Fibroblast of upper back skin (primary cell): ENCODE measurements around the gene SPDYE1.
"Not testable (repeated sequence)": the region's sequence is repeated elsewhere in the genome, so short reads cannot be mapped to it uniquely, and the experiment has no call there.

Experiments used
- DNase-seq: peaks from one replicate; pipeline ENCODE4 v3.0.0-alpha.2; 2013

SPDYE1 gene, protein sequence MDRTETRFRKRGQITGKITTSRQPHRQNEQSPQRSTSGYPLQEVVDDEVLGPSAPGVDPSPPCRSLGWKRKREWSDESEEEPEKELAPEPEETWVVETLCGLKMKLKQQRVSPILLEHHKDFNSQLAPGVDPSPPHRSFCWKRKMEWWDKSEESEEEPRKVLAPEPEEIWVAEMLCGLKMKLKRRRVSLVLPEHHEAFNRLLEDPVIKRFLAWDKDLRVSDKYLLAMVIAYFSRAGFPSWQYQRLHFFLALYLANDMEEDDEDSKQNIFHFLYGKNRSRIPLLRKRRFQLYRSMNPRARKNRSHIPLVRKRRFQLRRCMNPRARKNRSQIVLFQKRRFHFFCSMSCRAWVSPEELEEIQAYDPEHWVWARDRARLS

DNA sequence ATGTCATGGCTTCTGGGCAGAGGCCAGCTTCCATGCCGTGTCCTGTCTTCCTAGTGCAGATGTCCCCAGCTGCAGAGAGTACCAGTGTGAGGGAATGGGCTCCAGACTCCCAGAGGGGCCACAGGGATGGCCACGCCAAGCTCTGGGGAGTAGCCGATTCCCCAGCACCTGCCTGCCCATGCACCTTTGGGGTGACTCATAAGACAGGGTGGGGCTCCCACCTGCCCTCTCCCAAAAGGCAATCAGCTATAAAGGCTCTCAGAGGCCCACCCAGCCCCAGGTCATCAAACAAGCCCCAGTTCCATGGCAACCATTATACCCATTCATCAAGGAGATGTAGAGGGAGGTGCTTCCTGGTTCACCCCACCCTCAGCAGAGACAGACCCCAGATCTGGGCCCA is at the start of gene SPDYE1:
Gene SPDYE1, plus strand, starts transcription at position 366 of the 400 bp plus-strand sequence. CDS start 2,053 bp downstream, outside the sequence.
- not testable (repeated sequence) for DNase-seq

DNA sequence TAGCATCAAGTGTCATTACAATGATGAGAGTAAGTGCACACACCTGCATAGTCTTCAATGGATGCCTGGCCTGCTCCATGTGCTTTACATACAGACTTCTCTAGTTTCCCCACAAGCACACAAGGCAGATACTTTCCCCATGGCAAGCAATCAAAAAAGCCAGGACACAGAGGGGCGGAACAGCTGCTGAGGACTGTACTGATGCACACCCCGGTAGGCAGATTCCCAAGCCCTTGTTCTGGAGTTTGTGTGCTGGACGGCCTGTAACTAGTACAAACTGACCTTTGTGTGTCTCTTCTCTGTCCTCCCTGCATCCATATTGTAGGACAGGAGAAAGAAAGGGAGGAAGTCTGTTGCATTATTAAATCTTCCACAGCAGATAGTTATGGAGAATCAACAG is 45.7 kb upstream of the SPDYE1 start:
- DNase-seq: no peak

DNA sequence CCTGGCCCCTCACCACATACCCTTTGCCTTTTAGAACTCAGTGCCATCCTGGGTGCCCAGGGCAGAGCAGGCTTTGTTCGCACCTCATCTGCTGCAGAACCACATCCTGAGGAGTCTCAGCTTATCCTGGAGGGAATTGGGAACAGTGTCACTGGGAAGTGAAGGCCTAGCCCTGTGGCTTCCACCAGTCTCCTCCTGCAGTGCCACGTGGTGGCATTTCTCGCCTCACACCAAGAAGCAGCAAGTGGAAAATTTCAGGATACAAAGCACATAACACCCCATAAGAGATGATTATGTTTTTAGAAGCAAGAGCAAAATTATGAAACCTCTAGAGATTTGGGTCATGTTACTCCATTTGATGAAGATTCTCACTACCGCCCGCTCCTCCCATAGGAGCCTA is 44.6 kb upstream of the SPDYE1 start:
- DNase-seq: no peak

DNA sequence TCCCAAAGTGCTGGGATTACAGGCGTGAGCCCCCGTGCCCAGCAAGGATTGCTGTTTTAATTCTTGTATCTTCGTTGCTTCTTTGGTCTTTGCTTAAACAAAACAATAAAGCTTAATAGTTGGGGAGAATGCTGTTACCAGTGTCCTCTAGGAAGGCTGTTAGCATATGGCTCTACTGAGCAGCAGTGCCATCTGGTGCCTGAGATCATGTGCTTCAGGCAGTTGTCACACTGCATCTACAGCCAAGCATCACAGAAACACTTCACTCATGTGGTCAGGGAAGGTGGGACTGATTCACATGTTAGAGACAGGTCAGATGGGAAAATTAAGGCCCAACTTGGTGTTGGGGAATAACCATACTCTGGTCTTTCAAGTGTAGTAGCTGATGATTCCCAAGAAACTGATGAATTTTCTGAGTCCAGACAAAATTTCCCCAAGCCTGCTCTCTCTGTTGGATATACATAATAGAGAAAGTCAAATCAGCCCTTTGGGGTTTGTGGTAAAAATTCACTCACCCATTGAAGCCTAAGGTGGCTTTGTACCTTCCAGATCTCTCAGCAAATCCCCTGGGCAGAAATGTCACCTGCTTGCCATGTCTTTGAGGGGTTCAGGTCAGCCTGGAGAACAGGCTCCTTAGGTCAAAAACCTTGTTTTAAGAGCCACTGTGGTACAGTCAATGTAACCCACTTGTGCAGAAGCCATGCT is 43.0 kb upstream of the SPDYE1 start:
- DNase-seq: peak; percentile 38

DNA sequence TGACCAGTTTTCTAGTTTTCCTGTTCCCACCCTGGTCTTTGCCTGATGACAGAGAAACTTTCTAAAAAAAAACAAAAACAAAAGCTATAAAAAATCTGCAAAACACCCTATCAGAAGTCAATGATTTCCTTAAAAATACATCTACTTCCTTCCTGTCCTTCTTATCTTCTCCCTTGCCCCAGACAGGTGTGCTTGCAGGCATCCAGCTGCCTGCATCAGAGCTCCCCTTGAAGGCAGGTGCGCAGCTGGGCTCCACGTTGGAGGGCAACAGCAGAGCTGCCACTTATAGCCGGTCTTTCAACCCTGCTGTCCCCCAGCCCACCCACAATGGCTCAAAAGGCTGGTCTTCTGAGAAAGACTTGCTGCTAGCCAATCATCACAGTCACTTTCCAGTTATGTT is 41.7 kb upstream of the SPDYE1 start:
- no peak for DNase-seq

DNA sequence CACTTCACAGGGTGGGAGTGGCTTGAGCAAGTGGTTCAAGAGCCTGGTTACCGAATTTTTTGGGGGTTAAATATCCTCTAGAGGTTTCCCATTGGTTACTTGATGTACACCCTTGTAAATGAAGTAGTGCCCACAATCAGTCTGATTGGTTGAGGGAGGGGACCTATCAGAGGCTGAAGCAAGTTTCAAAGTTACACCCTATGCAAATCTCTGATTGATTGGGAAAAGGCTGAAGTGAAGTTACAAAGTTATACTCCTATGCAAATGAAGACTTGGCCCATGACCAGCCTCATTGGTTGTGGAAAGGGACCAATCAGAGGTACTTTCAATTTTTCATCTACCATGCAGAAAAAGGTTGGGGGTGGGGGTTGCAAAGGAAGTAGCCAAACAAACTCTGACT is 36.8 kb upstream of the SPDYE1 start:
- no peak for DNase-seq

DNA sequence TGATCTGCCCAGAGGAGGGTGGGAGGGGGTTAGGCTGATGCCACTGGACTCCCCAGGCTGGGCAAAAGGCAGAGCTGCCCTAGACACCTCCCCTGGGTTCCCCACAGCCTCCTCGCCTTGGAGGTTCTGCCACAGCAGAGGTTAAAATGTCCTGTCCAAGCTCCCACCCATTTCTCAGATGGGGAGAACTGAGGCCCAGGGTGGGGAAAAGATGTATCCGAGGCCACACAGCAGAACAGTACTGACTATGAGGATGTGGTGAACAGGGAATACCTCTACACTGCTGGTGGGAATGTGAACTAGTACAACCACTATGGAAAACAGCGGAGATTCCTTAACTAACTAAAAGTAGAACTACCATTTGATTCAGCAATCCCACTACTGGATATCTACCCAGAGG is 31.3 kb upstream of the SPDYE1 start:
- not testable (repeated sequence) for DNase-seq

DNA sequence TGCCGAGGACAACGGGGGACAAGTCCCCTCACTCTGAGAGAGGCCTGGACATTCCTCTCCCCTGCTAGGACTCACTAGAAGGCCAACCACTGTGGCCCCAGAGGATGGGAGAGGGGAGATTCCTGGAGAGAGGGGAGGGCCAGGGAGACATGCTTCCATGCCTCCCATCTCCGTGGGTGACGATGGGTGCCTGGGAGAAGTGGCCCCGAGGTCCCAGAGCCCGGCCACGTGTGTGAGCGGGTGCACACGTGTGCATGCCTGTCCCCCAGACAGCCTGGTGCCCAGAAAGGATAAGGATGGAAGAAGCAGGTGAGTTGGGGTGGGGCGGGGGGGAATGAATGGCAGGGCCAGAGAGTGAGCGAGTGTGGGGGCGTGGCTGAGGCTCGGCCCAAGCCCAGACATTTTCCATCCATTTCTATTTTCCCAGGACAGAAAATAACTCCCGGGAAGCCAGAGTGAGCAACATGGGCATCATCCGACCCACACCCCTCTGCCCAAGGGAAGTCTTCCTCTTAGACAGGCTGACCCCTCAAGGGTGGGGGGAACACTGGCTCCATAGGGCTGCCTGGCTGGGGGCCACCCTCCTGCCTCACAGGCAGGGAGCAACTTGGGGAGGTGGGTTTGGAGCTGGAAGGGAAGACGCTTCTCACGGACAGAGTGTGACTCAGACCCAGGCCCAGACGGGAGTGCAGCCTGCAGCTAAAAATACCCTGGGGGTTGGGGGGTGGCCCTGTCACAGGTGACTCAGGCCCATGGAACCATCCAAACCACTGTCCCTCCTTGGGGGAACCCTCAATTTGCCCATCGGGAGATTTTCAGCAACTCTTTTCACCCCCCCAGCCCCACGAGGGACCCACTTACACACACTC is 29.3 kb upstream of the SPDYE1 start:
- not testable (repeated sequence) for DNase-seq

DNA sequence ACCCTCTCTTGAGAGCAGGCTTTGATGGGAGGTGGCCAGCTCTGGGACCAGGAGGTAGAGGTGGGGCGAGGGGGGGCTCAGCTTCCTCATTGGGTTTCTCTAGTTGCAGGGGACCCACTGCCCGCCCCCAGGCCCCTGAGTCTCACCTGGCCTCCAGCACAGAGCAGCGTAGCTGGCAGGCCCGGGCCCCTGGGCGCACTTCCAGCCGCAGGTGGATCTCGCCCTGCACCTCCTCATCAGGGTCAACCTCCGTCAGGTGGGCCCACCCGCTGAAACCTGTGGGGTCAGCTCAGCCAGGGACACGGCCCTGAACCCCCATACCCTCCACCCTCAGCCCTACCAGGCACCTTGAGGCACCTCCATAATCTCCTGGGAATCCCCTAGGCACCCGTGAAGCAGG is 28.1 kb upstream of the SPDYE1 start:
- DNase-seq: not testable (repeated sequence)

DNA sequence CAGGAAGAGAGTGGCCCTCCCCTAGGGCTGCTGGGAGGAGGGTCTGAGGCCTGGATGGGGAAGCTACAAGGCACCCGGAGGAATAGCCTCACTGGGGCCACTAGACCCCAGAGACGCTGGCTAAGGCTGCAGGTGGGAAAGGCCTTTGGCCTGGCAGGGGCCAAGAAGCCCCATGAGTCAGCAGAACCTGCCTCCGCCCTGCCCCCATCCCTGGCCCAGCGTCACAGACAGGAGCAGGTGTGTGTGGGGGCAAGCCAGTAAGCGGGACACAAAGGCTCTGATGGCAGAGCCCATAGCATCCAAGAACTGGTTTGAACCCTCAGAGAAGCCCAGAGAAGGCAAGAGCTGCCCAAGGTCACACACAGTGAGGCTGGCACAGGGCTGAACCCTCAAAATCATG is 27.0 kb upstream of the SPDYE1 start:
- DNase-seq: not testable (repeated sequence)

DNA sequence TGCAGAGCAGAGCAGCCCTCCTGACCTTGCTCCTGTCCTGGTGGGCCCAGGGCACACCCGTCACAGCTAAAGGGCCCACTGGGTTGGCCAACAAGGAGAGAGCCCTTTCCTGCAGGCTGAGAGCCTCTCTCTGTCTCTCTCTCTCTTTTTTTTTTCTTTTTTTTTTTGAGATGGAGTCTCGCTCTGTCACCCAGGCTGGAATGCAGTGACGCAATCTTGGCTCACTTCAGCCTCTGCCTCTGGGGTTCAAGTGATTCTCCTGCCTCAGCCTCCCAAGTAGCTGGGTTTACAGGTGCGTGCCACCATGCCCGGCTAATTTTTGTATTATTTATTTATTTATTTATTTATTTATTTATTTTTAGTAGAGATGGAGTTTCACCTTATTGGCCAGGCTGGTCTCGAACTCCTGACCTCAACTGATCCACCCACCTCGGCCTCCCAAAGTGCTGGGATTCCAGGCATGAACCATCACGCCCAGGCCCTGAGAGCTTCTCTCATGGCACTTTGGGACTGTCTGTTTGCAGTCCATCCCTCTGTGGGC is 23.6 kb upstream of the SPDYE1 start:
- not testable (repeated sequence) for DNase-seq

DNA sequence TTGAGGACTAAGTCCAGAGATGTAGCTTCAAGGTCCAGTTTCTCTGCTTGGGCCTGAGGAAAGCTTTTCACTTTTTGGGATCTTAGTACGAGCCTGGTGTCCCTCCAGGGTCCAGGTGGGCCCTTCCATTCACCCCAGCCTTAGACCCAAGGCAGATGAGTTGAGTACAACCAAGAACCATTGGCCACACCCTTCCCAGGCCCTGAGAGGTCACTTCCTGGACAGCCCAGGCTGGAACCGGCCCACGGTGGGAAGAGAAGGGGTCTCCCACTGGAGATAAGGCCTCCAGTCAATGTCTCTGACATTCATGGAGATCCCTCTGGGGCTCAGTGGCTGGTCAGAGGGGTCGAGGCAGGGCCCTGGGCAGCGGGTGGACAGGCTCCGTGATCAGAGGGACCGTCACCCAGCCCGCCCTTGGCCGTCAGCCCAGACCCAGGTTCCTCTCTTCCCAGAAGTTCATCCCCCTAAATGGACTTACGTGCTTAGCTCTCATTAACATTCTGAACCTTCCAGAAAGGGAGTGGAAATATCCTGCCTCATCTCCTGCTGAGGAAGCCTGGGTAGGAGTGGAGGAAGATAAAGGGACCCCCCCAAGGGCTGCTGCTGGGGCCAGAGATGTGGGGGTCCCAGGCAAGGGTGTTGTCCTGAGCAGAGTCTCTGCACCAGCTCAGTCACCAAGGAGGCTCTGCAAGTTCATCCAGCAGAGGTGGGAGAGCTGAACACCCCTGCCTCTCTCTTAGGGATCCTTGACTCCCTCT is 22.8 kb upstream of the SPDYE1 start:
- DNase-seq: not testable (repeated sequence)

DNA sequence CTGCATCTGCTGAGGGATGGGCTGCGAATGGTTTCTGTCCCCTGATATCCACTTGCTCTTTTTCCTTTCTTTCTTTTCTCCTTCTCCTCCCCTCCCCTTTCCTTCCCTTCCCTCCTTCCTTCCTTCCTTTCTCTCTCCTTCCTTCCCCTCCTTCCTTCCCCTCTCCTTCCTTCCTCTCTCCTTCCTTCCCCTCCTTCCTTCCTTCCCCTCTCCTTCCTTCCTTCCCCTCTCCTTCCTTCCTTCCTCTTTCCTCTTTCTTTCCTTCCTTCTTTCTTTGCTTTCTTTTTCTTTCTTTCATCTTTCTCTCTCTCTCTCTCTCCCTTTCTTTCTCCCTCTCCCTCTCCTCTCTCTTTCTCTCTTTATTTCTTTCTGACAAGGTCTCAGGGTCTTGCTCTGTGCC is 20.2 kb upstream of the SPDYE1 start:
- no peak for DNase-seq

DNA sequence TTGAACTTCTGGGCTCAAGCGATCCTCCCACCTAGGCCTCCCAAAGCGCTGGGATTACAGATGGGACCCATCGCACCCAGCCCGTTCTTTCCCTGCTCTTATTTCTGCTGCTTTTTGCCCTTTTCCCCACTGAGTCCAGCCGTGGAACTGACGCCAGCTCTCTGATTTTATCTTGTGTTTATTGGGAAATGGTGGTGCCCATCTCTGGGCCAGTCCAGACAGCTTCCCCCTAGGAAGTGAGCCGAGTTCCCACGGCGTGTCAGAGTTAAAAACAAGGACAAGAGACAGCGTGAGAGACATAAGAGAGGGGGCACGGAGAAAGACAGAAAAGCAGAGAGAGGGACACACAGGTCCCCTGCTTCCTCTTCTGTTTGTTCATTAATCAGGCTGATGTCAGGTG is 19.6 kb upstream of the SPDYE1 start:
- DNase-seq: not testable (repeated sequence)

DNA sequence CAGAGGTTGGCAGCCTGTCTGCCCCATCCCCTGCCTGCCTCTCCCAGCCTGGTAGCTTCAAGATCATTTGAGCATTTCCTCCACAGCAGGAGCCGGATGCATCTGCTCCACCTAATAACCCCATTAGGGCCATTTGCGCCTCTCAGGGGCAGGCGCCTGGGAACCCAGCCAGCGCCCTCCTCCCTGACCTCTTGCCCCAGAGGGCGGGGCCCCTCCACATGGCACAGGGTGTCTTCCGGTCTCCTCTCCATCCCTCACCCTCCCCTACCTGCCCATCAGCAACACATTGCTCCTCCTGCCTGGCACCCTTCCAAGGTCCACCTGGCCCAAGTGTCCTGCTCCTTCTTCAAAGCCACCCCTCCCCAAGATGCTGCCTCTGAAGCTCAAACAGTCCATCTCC is 14.8 kb upstream of the SPDYE1 start:
- not testable (repeated sequence) for DNase-seq

DNA sequence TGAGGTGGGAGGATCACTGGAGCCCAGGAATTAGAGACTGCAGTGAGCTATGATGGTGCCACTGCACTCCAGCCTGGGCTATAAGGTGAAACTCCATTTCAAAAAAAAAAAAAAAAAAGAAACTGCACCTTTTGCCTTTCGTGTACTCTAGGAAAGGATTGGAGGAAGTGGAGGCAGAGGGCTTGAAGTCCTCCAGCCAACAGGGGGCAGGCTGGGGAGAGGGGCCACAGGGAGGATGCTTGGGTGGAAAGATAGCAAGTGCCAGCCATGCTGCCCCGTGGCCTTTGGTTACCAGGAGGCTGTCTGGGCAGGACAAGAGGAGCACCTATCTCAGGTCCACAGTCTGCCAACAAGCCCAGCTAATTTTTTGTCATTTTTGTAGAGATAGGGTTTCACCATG is 14.0 kb upstream of the SPDYE1 start:
- DNase-seq: not testable (repeated sequence)

DNA sequence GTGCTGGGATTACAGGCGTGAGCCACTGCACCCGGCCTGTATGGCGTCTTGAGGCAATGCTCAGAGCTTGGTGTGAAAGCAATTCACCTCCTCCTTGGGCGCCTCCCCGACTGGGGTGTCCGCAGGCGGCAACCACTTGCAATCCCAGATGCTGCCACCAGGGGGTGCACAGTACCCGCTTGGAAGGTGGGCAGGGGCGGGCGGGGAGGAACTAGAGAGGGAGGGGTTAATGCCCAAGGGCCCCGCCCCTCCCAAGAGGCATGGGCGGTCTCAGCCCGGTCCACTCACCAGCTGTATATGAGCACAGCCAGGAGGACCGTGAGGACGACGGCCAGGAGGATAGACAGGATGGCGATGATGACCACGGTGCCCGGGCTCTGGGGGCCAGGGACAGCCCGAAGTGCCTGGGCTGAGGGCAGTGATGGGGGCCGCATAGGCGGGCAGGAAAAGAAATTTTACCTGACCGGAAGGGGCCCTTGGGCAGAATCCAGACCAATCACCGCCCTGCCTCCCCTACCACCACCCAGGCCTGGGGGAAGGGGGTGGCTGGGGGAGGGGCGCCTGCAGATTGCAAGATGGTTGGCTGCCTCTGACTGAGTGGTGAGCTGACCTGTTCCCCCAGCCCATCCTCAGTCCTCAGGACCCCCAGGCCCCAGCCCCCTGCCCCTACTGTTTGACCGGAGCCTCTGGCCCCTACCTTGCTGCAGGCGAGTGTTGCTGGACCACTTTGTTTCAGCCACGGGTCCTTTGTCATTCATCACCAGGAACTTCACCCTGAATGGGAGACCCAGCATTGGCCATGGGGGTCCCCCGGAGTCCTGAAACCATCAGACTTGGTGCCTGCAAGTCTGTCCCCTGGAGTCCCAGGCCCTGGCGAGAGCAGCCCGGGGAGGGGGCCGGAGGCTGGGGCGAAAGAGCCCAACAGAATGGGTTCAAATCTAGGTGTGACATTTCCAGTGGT is 11.5 kb upstream of the SPDYE1 start:
- peak; percentile 62 for DNase-seq

DNA sequence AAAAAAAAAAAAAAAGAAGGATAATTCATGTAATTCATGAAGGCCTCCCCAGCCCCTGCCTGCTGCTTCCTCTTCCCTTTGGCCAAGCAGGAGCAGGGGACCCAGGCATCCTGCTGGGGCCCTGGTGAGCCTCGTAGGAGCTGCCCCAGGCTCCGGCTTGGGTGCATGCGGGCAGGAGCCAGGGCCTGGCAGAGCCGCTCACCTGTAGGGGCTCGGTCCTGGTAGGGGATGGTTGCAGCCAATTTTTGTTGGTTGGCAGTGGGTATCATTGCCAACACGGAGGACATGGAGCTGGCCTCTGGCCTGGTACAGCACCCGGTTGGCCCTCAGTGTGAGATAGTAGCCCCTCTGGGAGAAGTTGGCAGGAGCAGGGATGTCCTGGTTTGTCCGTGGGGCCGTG is 10.2 kb upstream of the SPDYE1 start:
- not testable (repeated sequence) for DNase-seq

DNA sequence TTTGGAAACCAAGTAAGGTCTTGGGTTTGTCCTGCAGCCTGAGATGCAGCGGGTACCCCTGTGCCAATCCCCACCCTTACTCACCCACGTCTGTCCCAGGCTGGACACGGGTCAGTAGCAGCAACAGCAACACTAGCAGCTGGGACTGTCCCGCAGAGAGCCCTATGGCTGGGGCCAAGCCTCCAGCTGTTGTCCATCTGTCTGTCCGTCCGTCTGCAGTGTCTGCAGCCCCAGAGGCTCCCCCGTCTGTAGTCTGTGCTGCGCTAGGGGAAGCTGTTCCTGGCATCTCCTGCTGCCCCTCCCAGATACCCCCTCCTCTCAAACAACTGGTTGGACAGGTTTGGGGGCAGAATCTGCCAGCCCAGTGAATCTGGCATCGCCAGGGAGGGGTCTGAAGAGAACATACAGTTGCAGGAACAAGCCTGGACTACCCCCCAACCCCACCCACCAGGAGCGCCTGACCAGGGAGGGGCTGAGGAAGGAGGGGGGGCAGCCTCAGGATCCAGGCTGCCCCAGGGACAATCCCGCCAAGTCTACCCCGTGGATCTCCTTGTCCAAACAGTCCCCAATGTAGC is 7.6 kb upstream of the SPDYE1 start:
- not testable (repeated sequence) for DNase-seq

DNA sequence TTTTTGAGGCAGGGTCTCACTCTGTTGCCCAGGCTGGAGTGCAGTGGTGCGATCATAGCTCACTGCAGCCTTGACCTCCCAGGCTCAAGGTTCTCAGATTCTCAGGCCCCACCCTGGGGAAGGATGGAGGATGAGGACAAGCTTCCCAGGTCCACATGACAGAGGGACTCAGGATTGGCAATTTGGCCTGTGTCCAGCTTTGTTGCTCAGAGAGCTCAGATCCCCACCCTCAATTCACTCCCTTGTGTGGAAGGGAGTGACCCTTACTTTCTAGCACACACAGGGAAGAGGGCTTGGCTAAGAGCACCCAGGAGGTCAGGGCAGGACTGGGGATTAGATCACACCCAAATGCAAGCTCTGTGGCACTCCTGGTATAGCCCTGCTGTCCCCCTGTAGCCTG is 6.9 kb upstream of the SPDYE1 start:
- DNase-seq: not testable (repeated sequence)

DNA sequence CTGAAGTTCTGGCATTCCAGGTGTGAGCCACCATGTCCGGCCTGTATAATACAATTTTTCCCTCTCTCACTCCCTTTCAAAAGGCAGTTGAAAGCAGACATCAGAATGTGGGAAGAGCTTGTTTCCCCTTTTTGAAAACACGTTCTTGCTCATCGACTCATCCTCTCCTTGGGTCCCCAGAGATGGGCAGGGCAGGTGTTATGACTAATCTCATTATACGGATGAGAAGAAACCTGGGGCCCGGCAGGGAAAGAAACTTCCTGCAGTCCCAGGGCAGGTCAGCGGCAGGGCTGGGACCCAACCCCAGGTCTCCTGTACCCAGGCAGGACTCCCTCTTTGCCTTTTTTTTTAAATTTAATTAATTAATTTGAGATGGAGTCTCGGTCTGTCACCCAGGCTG is 4.8 kb upstream of the SPDYE1 start:
- DNase-seq: peak; percentile 51
